ENCODE results near the gene EVA1B. TPM values are rescaled to one million over a fixed set of nuclear protein-coding genes. Genes with fewer than 3 reads are reported as not detected.
A peak's percentile ranks its signal among the peaks of the same experiment; 100 is the strongest.

EVA1B gene
- total and polyA plus RNA-seq, 2 of the 13 experiments (the other 11 are each of a cell fraction or from before 2014, with no cell fraction given): 3.9 to 6.6 TPM

DNA sequence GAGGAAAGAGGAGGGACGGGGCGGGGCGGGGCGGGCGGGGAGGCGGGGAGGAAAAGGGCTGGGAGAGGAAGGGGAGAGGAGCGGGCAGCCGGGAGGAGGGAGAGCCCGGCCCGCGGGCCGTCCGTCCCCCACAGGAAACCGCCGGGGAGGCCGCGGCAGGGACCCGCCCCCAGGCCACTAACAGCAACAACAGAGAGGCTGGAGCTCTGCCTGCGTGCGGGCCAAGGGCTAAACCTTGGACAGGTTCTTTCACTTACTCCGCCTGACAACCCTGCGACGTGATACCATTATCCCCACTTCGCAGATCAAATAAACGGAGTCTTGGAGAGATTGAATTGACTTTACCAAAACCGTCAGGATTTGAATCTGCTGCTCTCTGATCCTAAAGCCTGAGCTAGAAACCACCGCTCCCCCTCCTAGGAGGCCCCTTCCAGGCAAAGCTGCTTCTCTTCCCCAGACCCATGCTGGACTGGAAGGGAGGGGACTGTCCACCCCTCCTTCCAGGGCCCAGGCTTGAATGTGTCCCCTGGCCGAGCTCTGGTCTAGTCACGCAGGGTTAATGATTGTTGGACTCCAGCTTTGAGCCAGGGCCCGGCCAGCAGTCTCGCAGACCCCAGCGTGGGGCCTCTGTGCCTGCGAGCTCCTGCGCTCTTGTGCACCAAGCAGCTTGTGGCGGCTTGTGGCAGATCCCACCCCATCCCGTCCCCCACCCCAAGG lies at the start of gene EVA1B (continued):
- TF ChIP-seq CEBPZ (IDR thresholded peaks at IDR 0.05; ENCODE audit: low read length): no peak
- no peak for TF ChIP-seq ZKSCAN5 (CRISPR knock-in tag; IDR thresholded peaks at IDR 0.05)
- no peak for TF ChIP-seq TFDP1 (CRISPR knock-in tag; IDR thresholded peaks at IDR 0.05; ENCODE audit: borderline replicate concordance)
- no peak for TF ChIP-seq SALL2 (CRISPR knock-in tag; IDR thresholded peaks at IDR 0.05)
- TF ChIP-seq, protein P1, sequence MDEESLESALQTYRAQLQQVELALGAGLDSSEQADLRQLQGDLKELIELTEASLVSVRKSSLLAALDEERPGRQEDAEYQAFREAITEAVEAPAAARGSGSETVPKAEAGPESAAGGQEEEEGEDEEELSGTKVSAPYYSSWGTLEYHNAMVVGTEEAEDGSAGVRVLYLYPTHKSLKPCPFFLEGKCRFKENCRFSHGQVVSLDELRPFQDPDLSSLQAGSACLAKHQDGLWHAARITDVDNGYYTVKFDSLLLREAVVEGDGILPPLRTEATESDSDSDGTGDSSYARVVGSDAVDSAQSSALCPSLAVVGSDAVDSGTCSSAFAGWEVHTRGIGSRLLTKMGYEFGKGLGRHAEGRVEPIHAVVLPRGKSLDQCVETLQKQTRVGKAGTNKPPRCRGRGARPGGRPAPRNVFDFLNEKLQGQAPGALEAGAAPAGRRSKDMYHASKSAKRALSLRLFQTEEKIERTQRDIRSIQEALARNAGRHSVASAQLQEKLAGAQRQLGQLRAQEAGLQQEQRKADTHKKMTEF (CRISPR knock-in tag; IDR thresholded peaks at IDR 0.05): peak; percentile 82
- no peak for TF ChIP-seq NFE2L2 (IDR thresholded peaks at IDR 0.05; ENCODE audit: low read length)
- 0 out of 2 replicates have a peak, but pooled peaks have one; percentile 33 for TF ChIP-seq GTF3A (CRISPR knock-in tag; conservative IDR thresholded peaks at IDR 0.05)
- no peak for TF ChIP-seq MED8 (CRISPR knock-in tag; IDR thresholded peaks at IDR 0.05; ENCODE audit: insufficient replicate concordance)
- peak; percentile 31; the same call in 1 of the 2 replicates for TF ChIP-seq ZNF556 (CRISPR knock-in tag; IDR thresholded peaks at IDR 0.05; ENCODE audit: borderline replicate concordance)
- TF ChIP-seq ZNF891 (CRISPR knock-in tag; IDR thresholded peaks at IDR 0.05): no peak; the same call in 1 of the 2 replicates
- no peak for TF ChIP-seq SAFB2 (CRISPR knock-in tag; IDR thresholded peaks at IDR 0.05; ENCODE audit: borderline replicate concordance, low read depth)
- no peak for TF ChIP-seq ZNF280B (CRISPR knock-in tag; IDR thresholded peaks at IDR 0.05; ENCODE audit: borderline replicate concordance)
- TF ChIP-seq KLF12 (CRISPR knock-in tag; IDR thresholded peaks at IDR 0.05; ENCODE audit: borderline replicate concordance): no peak
- no peak for TF ChIP-seq ZBTB39 (CRISPR knock-in tag; IDR thresholded peaks at IDR 0.05)
- TF ChIP-seq HIVEP1 (CRISPR knock-in tag; IDR thresholded peaks at IDR 0.05): no peak
- TF ChIP-seq IKZF4 (CRISPR knock-in tag; IDR thresholded peaks at IDR 0.05; ENCODE audit: borderline replicate concordance, low read depth, not compliant biosample characterization): peak; percentile 66
- no peak for TF ChIP-seq ZNF550 (CRISPR knock-in tag; IDR thresholded peaks at IDR 0.05; ENCODE audit: borderline replicate concordance)
- no peak for TF ChIP-seq ARNT (IDR thresholded peaks at IDR 0.05)
- no peak for TF ChIP-seq SMARCC2 (IDR thresholded peaks at IDR 0.05)
- no peak for TF ChIP-seq RFX1 (IDR thresholded peaks at IDR 0.05)
